HEK293 (cell line): ENCODE measurements around the gene ZNF101.

Experiments used
- GLI2 ChIP-seq: fragments of 450-650 bp; formaldehyde crosslinking; IDR thresholded peaks from 2 replicates; pipeline ENCODE4; 2017; ENCODE audit warnings: missing biosample characterization, missing genetic modification characterization, low read depth, borderline replicate concordance
- GLI4 ChIP-seq: fragments of 450-650 bp; formaldehyde crosslinking; IDR thresholded peaks from 2 replicates; pipeline ENCODE4 v1.5.1; 2016; ENCODE audit warnings: missing biosample characterization, missing genetic modification characterization
- GLIS1 ChIP-seq: fragments of 450-650 bp; formaldehyde crosslinking; IDR thresholded peaks from 2 replicates; pipeline ENCODE4 v1.5.1; 2016; ENCODE audit warnings: missing biosample characterization, missing genetic modification characterization
- KLF7 ChIP-seq: fragments of 450-650 bp; formaldehyde crosslinking; IDR thresholded peaks from 2 replicates; pipeline ENCODE4 v1.5.1; 2016; ENCODE audit warnings: missing biosample characterization, missing genetic modification characterization, borderline replicate concordance
- PRDM1 ChIP-seq: fragments of 450-650 bp; formaldehyde crosslinking; IDR thresholded peaks from 2 replicates; pipeline ENCODE4; 2016; ENCODE audit warnings: missing biosample characterization, missing genetic modification characterization
- SETDB1 ChIP-seq: IDR thresholded peaks from one replicate; pipeline ENCODE4 v1.6.1; 2017; ENCODE audit warnings: mild to moderate bottlenecking, low read length, moderate library complexity, mixed read lengths; ENCODE audit not compliant: insufficient read length
- TSHZ1 ChIP-seq: fragments of 450-650 bp; formaldehyde crosslinking; IDR thresholded peaks from 2 replicates; pipeline ENCODE4 v1.5.1; 2016; ENCODE audit warnings: missing biosample characterization, missing genetic modification characterization, borderline replicate concordance
- YY2 ChIP-seq: fragments of 450-650 bp; formaldehyde crosslinking; IDR thresholded peaks from 2 replicates; pipeline ENCODE4 v1.5.1; 2016; ENCODE audit warnings: missing biosample characterization, missing genetic modification characterization
- ZBTB10 ChIP-seq: fragments of 450-650 bp; formaldehyde crosslinking; IDR thresholded peaks from 2 replicates; pipeline ENCODE4 v1.5.1; 2016; ENCODE audit warnings: missing biosample characterization, missing genetic modification characterization
- ZBTB44 ChIP-seq: fragments of 450-650 bp; IDR thresholded peaks from 2 replicates; pipeline ENCODE4 v1.5.1; 2018; ENCODE audit warnings: missing biosample characterization, mild to moderate bottlenecking, missing genetic modification characterization
- ZNF132 ChIP-seq: fragments of 450-650 bp; formaldehyde crosslinking; IDR thresholded peaks from 2 replicates; pipeline ENCODE4 v1.5.1; 2017; ENCODE audit warnings: missing biosample characterization, missing genetic modification characterization, borderline replicate concordance
- ZNF138 ChIP-seq: fragments of 450-650 bp; formaldehyde crosslinking; IDR thresholded peaks from 2 replicates; pipeline ENCODE4 v1.5.1; 2016; ENCODE audit warnings: missing biosample characterization, missing genetic modification characterization, borderline replicate concordance
- ZNF184 ChIP-seq: fragments of 450-650 bp; IDR thresholded peaks from 2 replicates; pipeline ENCODE4 v1.5.1; 2018; ENCODE audit warnings: missing biosample characterization, mild to moderate bottlenecking, missing genetic modification characterization
- ZNF23 ChIP-seq: fragments of 450-650 bp; formaldehyde crosslinking; IDR thresholded peaks from 2 replicates; pipeline ENCODE4 v1.5.1; 2016; ENCODE audit warnings: missing biosample characterization, missing genetic modification characterization, borderline replicate concordance
- ZNF266 ChIP-seq: fragments of 450-650 bp; formaldehyde crosslinking; IDR thresholded peaks from 2 replicates; pipeline ENCODE4 v1.5.1; 2016; ENCODE audit warnings: missing biosample characterization, missing genetic modification characterization, low read depth
- ZNF350 ChIP-seq: fragments of 450-650 bp; formaldehyde crosslinking; IDR thresholded peaks from 2 replicates; pipeline ENCODE4 v1.5.0; 2017; ENCODE audit warnings: missing biosample characterization, mild to moderate bottlenecking, missing genetic modification characterization
- ZNF416 ChIP-seq: fragments of 450-650 bp; formaldehyde crosslinking; IDR thresholded peaks from 2 replicates; pipeline ENCODE4 v1.5.1; 2016; ENCODE audit warnings: missing biosample characterization, missing genetic modification characterization
- ZNF449 ChIP-seq: fragments of 450-650 bp; formaldehyde crosslinking; IDR thresholded peaks from 2 replicates; pipeline ENCODE4 v1.5.1; 2017; ENCODE audit warnings: missing biosample characterization, mild to moderate bottlenecking, missing genetic modification characterization, moderate library complexity
- ZNF473 ChIP-seq: fragments of 450-650 bp; formaldehyde crosslinking; IDR thresholded peaks from 2 replicates; pipeline ENCODE4 v1.5.1; 2017; ENCODE audit warnings: missing biosample characterization, missing genetic modification characterization
- ZNF514 ChIP-seq: fragments of 450-650 bp; formaldehyde crosslinking; IDR thresholded peaks from 2 replicates; pipeline ENCODE4 v1.5.1; 2016; ENCODE audit warnings: missing biosample characterization, missing genetic modification characterization
- ZNF544 ChIP-seq: fragments of 450-650 bp; formaldehyde crosslinking; IDR thresholded peaks from 2 replicates; pipeline ENCODE4 v1.5.0; 2017; ENCODE audit warnings: missing biosample characterization, missing genetic modification characterization
- ZNF548 ChIP-seq: fragments of 450-650 bp; formaldehyde crosslinking; IDR thresholded peaks from 2 replicates; pipeline ENCODE4 v1.5.1; 2016; ENCODE audit warnings: missing biosample characterization, missing genetic modification characterization
- ZNF596 ChIP-seq: fragments of 450-650 bp; IDR thresholded peaks from 2 replicates; pipeline ENCODE4 v1.5.0; 2018; ENCODE audit warnings: missing biosample characterization, mild to moderate bottlenecking, missing genetic modification characterization, moderate library complexity
- ZNF654 ChIP-seq: fragments of 450-650 bp; formaldehyde crosslinking; IDR thresholded peaks from 2 replicates; pipeline ENCODE4 v1.5.1; 2016; ENCODE audit warnings: low read depth, missing biosample characterization, missing genetic modification characterization
- ZNF768 ChIP-seq: fragments of 450-650 bp; formaldehyde crosslinking; IDR thresholded peaks from 2 replicates; pipeline ENCODE4 v1.5.1; 2018; ENCODE audit warnings: missing biosample characterization, mild to moderate bottlenecking, missing genetic modification characterization
- ZNF792 ChIP-seq: fragments of 450-650 bp; formaldehyde crosslinking; IDR thresholded peaks from 2 replicates; pipeline ENCODE4 v1.5.1; 2016; ENCODE audit warnings: missing biosample characterization, missing genetic modification characterization
- TF ChIP-seq, protein P1 (sequence below): fragments of 450-650 bp; formaldehyde crosslinking; IDR thresholded peaks from 2 replicates; pipeline ENCODE4 v1.5.1; 2016; ENCODE audit warnings: missing biosample characterization, missing genetic modification characterization
- TF ChIP-seq, protein P2 (sequence below): fragments of 450-650 bp; formaldehyde crosslinking; IDR thresholded peaks from 2 replicates; pipeline ENCODE4 v1.5.1; 2016; ENCODE audit warnings: missing biosample characterization, missing genetic modification characterization

ZNF101 gene

GRCh38 chr19:19668230-19669012 lies at the start of gene ZNF101 (continued):
- TF ChIP-seq ZNF23, result no peak
- TF ChIP-seq ZBTB44 (tag by site-specific recombination), result no peak
- TF ChIP-seq GLI2 (tag by site-specific recombination), result no peak
- TF ChIP-seq SETDB1, result no peak
- no peak for TF ChIP-seq ZNF416 (tag by site-specific recombination)
- no peak for TF ChIP-seq ZNF596 (tag by site-specific recombination)
- no peak for TF ChIP-seq ZNF473 (tag by site-specific recombination)
- peak; percentile 49 for TF ChIP-seq GLIS1
- no peak for TF ChIP-seq GLI4 (tag by site-specific recombination)
- no peak for TF ChIP-seq ZNF768 (tag by site-specific recombination)
- TF ChIP-seq ZNF132 (tag by site-specific recombination), result no peak
- no peak for TF ChIP-seq KLF7 (tag by site-specific recombination)
- TF ChIP-seq YY2 (tag by site-specific recombination), result no peak
- no peak for TF ChIP-seq ZNF514 (tag by site-specific recombination)
- no peak for TF ChIP-seq ZNF266 (tag by site-specific recombination)
- TF ChIP-seq, protein P1, sequence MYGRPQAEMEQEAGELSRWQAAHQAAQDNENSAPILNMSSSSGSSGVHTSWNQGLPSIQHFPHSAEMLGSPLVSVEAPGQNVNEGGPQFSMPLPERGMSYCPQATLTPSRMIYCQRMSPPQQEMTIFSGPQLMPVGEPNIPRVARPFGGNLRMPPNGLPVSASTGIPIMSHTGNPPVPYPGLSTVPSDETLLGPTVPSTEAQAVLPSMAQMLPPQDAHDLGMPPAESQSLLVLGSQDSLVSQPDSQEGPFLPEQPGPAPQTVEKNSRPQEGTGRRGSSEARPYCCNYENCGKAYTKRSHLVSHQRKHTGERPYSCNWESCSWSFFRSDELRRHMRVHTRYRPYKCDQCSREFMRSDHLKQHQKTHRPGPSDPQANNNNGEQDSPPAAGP (tag by site-specific recombination), result no peak
- TF ChIP-seq ZNF792 (tag by site-specific recombination), result no peak
- no peak for TF ChIP-seq PRDM1 (tag by site-specific recombination)
- TF ChIP-seq, protein P2, sequence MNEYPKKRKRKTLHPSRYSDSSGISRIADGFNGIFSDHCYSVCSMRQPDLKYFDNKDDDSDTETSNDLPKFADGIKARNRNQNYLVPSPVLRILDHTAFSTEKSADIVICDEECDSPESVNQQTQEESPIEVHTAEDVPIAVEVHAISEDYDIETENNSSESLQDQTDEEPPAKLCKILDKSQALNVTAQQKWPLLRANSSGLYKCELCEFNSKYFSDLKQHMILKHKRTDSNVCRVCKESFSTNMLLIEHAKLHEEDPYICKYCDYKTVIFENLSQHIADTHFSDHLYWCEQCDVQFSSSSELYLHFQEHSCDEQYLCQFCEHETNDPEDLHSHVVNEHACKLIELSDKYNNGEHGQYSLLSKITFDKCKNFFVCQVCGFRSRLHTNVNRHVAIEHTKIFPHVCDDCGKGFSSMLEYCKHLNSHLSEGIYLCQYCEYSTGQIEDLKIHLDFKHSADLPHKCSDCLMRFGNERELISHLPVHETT, result no peak
- no peak for TF ChIP-seq ZNF654 (tag by site-specific recombination)
- no peak for TF ChIP-seq ZNF544
- 0 out of 2 replicates have a peak, but pooled peaks have one; percentile 39 for TF ChIP-seq TSHZ1
- TF ChIP-seq ZNF138 (tag by site-specific recombination), result no peak
- TF ChIP-seq ZNF184 (tag by site-specific recombination), result no peak
- TF ChIP-seq ZBTB10 (tag by site-specific recombination), result peak; percentile 52
- no peak for TF ChIP-seq ZNF449
- no peak for TF ChIP-seq ZNF548
- no peak for TF ChIP-seq ZNF350
